ENCODE measurements around the gene GON4L. TPM values are rescaled to one million over a fixed set of nuclear protein-coding genes. Genes with fewer than 3 reads are reported as not detected.
A peak's percentile ranks its signal among the peaks of the same experiment; 100 is the strongest.
"Not testable (repeated sequence)": the region's sequence is repeated elsewhere in the genome, so short reads cannot be mapped to it uniquely, and the experiment has no call there.

The GON4L gene
- total and polyA plus RNA-seq, 2 of the 4 experiments (the other 2 are of a cell fraction), result 21.2 to 30.3 TPM

- H3K9ac ChIP-seq (ENCODE audit: low read depth, low read length), result peak overlapping the region; percentile 85
- BruUV-seq (replicated peaks); H3K27me3 ChIP-seq (ENCODE audit: control insufficient read depth, insufficient read depth, low read length); in situ Hi-C loops (cut with MboI; ENCODE audit: low sequenced_read_pairs); H2AK9ac ChIP-seq (replicated peaks; ENCODE audit: low read depth, low read length, poor library complexity); H2BK20ac ChIP-seq (ENCODE audit: low read depth, low read length); H4K20me1 ChIP-seq (ENCODE audit: insufficient read depth, low read length); H2BK15ac ChIP-seq (ENCODE audit: low read depth, low read length); intact Hi-C loops (cut with micrococcal nuclease); H3K9me3 ChIP-seq (ENCODE audit: control insufficient read depth, insufficient read depth, low read length); H2BK120ac ChIP-seq (ENCODE audit: low read depth, low read length); H3K4me1 ChIP-seq (ENCODE audit: control insufficient read depth, insufficient read depth, low read length); dilution Hi-C loops (cut with HindIII; ENCODE audit: low sequenced_read_pairs, unreplicated experiment); H2AK5ac ChIP-seq (ENCODE audit: low read depth, low read length); H3K79me1 ChIP-seq (ENCODE audit: low read depth in 1 of 2, low read length in 2 of 2); POLR2A ChIA-PET (ENCODE audit: unreplicated experiment); H3K9me1 ChIP-seq (ENCODE audit: insufficient read depth, low read length): not testable (repeated sequence)
- peak overlapping the region; percentile 60 for H3K4me3 ChIP-seq (ENCODE audit: insufficient read depth, low read depth, low read length)
- H3K36me3 ChIP-seq (ENCODE audit: control insufficient read depth, insufficient read depth, low read length), result peaks cover 11% of the 10 kb centered on the region; the same call in 1 of the 2 replicates
- DNase-seq, result peak; percentile 98
- peak overlapping the region; percentile 5; the same call in 1 of the 2 replicates for H3K18ac ChIP-seq (ENCODE audit: low read depth, low read length)
- peak overlapping the region; percentile 62 for H3K27ac ChIP-seq (ENCODE audit: insufficient read depth, low read length)
- peak overlapping the region; percentile 59 for H3K4ac ChIP-seq (ENCODE audit: low read depth, low read length)
- peak; percentile 95 for ATAC-seq (ENCODE audit: low read depth)
- H2BK5ac ChIP-seq (ENCODE audit: low read depth, low read length, poor library complexity, severe bottlenecking), result peak overlapping the region; percentile 60
- peak overlapping the region; percentile 86 for H3K4me2 ChIP-seq (ENCODE audit: low read depth, low read length)
- CTCF ChIA-PET, result interaction anchor here (0.6 kb wide), 1 partner anchor 64 kb away, joined by 8 read pairs; no protein-coding TSS in a partner anchor
- 0% methylated on average over 16 of the region's 77 CpGs; no CpG with 5 or more reads in 1 of the 2 experiments for WGBS, 2 experiments (ENCODE audit: extremely low coverage in 2 of 2, insufficient read length in 1 of 2)
- peak overlapping the region; percentile 55 for H4K91ac ChIP-seq (ENCODE audit: insufficient read depth, low read depth, low read length)
- H4K8ac ChIP-seq (ENCODE audit: low read depth in 2 of 2, low read length in 2 of 2), result peak overlapping the region; percentile 65 to 79; a peak in 3 of 4 replicates
- H3K56ac ChIP-seq (ENCODE audit: extremely low read depth, insufficient read depth, low read length), result peak overlapping the region; percentile 86
- TF ChIP-seq POLR2A (IDR thresholded peaks at IDR 0.05; ENCODE audit: low read depth, low read length) (peak; percentile 61; the same call in 1 of the 2 replicates), MXI1 (IDR thresholded peaks at IDR 0.05; ENCODE audit: borderline replicate concordance, low read depth, low read length) (peak; percentile 98)
- H3K23ac ChIP-seq (ENCODE audit: low read depth, low read length), result peak overlapping the region; percentile 61; the same call in 1 of the 2 replicates
- H2AFZ ChIP-seq (replicated peaks; ENCODE audit: low read length, poor library complexity), result peak overlapping the region; percentile 89
- peak overlapping the region; percentile 80 for H3K14ac ChIP-seq (replicated peaks; ENCODE audit: low read depth, low read length)
- H4K5ac ChIP-seq (ENCODE audit: low read depth, low read length), result peak overlapping the region; percentile 45
Observed at GRCh38 chr1:155745284-155746228, 111.5 kb downstream of the GON4L start.

Data from IMR-90 (cell line).